Endothelial cell of umbilical vein (primary cell): Measurements from ENCODE around the gene CBFA2T3.

ENCODE experiments used
- EZH2 ChIP-seq: IDR thresholded peaks from 2 replicates; pipeline ENCODE4 v1.6.1; 2012; ENCODE audit warnings: borderline replicate concordance, low read depth, mild to moderate bottlenecking, moderate library complexity, low read length, inconsistent platforms; ENCODE audit not compliant: severe bottlenecking
- JUN ChIP-seq: IDR thresholded peaks from 2 replicates; pipeline ENCODE4 v1.6.1; 2011; ENCODE audit warnings: borderline replicate concordance, low read depth; ENCODE audit not compliant: insufficient read length, insufficient read depth
- MYC ChIP-seq: IDR thresholded peaks from one replicate; pipeline ENCODE4 v1.6.1; 2011; ENCODE audit warnings: mild to moderate bottlenecking, low read depth, low read length
- POLR2A ChIP-seq: IDR thresholded peaks from 2 replicates; pipeline ENCODE4 v1.6.1; 2012; ENCODE audit warnings: low read depth, mild to moderate bottlenecking, control low read depth, low read length
- POLR2AphosphoS5 ChIP-seq: IDR thresholded peaks from 2 replicates; pipeline ENCODE4 v1.6.1; 2012; ENCODE audit warnings: low read depth, mild to moderate bottlenecking, control low read depth, low read length, moderate library complexity; ENCODE audit not compliant: insufficient read depth
- TF ChIP-seq, protein P1 (sequence below), 2 donors: IDR thresholded peaks; 1 replicate in 1 of 2; 2 replicates in 1 of 2; pipeline ENCODE4 v1.5.1; 2011; ENCODE audit warnings: low read length in 2 of 2, mild to moderate bottlenecking in 2 of 2, moderate library complexity in 2 of 2, control low read depth in 1 of 2, inconsistent platforms in 1 of 2, low read depth in 1 of 2; ENCODE audit not compliant: insufficient read depth in 1 of 2; ENCODE audit errors: extremely low read depth in 1 of 2
- TF ChIP-seq, protein P2 (sequence below): IDR thresholded peaks from 2 replicates; pipeline ENCODE4 v1.6.1; 2011; ENCODE audit not compliant: insufficient read depth, insufficient read length

DNA sequence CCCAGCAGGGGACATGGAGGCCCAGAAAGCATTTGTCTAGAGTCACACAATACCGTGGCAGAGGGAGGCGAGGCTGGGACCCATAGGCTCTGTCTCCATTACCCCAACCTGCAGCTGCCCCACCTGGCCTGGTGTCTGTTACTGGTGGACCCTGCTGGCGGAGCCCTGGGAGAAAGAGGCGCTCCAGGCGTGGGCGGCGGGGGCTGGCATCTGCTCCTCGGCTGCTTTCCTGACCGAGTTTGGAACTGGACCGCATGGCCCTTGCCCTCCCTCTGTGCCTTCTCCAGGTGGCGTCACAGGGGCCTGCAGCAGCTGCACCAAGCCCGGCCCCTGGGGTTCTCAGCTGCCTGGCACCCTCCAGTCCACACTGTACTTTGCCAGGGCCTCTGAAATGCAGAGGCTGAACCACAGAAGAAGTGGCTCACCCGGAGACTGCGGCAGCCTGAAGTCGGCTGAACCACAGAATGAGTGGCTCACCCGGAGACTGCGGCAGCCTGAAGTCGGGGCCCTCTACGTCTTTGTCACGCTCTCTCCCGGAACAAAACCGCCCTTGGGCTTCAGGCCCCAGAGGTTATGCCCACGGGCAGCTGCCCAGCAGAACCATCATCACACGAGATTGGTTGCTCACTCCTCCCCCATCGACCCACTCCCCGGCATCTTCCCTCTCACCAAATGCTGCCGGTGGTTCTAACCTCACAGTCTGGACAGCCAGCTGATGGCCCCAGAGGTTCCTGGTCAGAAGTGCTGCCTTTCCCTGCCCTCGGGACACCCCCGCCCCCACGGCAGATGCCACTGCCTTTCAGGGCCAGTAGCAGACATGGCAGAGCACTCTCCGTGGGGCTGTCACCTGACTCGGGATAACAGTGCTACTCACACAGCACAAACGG is 20.2 kb downstream of the CBFA2T3 start:
- no peak for TF ChIP-seq POLR2A
- TF ChIP-seq, protein P1, sequence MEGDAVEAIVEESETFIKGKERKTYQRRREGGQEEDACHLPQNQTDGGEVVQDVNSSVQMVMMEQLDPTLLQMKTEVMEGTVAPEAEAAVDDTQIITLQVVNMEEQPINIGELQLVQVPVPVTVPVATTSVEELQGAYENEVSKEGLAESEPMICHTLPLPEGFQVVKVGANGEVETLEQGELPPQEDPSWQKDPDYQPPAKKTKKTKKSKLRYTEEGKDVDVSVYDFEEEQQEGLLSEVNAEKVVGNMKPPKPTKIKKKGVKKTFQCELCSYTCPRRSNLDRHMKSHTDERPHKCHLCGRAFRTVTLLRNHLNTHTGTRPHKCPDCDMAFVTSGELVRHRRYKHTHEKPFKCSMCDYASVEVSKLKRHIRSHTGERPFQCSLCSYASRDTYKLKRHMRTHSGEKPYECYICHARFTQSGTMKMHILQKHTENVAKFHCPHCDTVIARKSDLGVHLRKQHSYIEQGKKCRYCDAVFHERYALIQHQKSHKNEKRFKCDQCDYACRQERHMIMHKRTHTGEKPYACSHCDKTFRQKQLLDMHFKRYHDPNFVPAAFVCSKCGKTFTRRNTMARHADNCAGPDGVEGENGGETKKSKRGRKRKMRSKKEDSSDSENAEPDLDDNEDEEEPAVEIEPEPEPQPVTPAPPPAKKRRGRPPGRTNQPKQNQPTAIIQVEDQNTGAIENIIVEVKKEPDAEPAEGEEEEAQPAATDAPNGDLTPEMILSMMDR (IDR thresholded peaks at IDR 0.05; ENCODE audit: extremely low read depth in 1 of 2, insufficient read depth in 1 of 2, low read depth in 1 of 2, low read length in 2 of 2) = no peak
- no peak for TF ChIP-seq POLR2AphosphoS5
- TF ChIP-seq, protein P2, sequence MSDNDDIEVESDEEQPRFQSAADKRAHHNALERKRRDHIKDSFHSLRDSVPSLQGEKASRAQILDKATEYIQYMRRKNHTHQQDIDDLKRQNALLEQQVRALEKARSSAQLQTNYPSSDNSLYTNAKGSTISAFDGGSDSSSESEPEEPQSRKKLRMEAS = no peak
- TF ChIP-seq EZH2 = no peak
- TF ChIP-seq JUN = no peak
- TF ChIP-seq MYC = no peak
